ENCODE results near the gene FARSA.
"Not testable (repeated sequence)": the region's sequence is repeated elsewhere in the genome, so short reads cannot be mapped to it uniquely, and the experiment has no call there.

Gene FARSA

DNA sequence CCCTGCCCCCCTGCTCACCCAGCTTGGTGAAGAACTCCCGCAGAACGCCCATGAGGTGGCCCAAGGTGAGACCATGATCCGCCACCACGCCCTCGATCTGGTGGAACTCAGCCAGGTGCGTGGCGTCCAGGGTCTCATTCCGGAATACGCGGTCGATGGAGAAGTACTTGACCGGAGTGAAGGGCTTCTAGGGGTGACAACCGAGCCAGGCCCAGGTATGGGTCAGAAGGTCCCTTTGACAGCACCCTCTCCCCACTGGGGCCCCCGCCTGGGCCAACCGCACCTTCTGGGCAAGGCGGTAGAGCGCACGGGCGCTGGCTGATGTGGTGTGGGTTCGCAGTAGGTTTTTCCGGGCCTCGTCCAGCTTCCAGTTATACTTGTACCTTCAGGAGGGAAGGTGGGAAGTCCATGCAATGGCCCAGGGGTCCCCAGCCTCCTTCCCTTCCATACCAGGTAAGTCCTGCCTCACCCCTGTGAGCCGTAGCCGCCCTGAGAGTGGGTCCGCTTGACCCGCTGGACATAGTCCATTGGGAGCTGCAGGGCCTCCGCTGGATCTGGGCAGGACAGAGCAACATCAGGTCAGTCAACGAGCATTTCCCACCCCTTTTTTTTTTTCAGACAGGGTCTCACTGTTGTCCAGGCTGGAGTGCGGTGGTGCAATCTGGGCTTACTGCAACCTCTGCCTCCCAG is 8.7 kb downstream of the FARSA start:
- in situ Hi-C loops (cut with MboI; ENCODE audit: low sequenced_read_pairs, unreplicated experiment): no loop called here
- TF ChIP-seq, protein P1, sequence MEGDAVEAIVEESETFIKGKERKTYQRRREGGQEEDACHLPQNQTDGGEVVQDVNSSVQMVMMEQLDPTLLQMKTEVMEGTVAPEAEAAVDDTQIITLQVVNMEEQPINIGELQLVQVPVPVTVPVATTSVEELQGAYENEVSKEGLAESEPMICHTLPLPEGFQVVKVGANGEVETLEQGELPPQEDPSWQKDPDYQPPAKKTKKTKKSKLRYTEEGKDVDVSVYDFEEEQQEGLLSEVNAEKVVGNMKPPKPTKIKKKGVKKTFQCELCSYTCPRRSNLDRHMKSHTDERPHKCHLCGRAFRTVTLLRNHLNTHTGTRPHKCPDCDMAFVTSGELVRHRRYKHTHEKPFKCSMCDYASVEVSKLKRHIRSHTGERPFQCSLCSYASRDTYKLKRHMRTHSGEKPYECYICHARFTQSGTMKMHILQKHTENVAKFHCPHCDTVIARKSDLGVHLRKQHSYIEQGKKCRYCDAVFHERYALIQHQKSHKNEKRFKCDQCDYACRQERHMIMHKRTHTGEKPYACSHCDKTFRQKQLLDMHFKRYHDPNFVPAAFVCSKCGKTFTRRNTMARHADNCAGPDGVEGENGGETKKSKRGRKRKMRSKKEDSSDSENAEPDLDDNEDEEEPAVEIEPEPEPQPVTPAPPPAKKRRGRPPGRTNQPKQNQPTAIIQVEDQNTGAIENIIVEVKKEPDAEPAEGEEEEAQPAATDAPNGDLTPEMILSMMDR (IDR thresholded peaks at IDR 0.05; ENCODE audit: borderline replicate concordance, control extremely low read depth, extremely low read depth, insufficient read depth, missing control alignments): no peak
- DNase-seq (ENCODE audit: low spot score): no peak

DNA sequence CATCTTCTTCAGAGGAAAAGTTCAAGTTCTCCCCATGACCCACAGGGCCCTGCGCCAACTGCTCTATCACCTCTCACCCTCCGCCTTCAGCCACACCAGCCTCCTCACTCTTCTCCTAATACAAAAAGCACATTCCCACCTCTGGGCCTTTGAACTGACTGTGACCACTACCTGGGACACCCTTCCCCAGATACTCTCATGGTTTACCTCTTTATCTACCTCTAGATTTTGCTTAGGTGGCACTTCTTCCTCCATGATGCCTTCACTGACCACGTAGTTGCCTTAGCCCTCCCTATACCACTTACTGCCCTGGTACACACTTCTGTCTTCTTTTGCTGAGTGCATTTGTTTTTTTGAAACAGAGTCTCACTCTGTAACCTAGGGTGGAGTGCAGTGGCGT is 10.6 kb downstream of the FARSA start:
- TF ChIP-seq, protein P1 (IDR thresholded peaks at IDR 0.05; ENCODE audit: borderline replicate concordance, control extremely low read depth, extremely low read depth, insufficient read depth, missing control alignments): no peak
- no peak for DNase-seq (ENCODE audit: low spot score)

GRCh38 chr19:12921047-12921446 is 12.5 kb downstream of the FARSA start:
- TF ChIP-seq, protein P1 (IDR thresholded peaks at IDR 0.05; ENCODE audit: borderline replicate concordance, control extremely low read depth, extremely low read depth, insufficient read depth, missing control alignments): no peak
- no peak for DNase-seq (ENCODE audit: low spot score)

More for the DNA sequence above, 10.6 kb downstream of the FARSA start:
- in situ Hi-C loops (cut with MboI; ENCODE audit: low sequenced_read_pairs, unreplicated experiment): no loop called here

GRCh38 chr19:12918253-12918652 is 15.3 kb downstream of the FARSA start:
- DNase-seq (ENCODE audit: low spot score): no peak
- TF ChIP-seq, protein P1 (IDR thresholded peaks at IDR 0.05; ENCODE audit: borderline replicate concordance, control extremely low read depth, extremely low read depth, insufficient read depth, missing control alignments): no peak
- in situ Hi-C loops (cut with MboI; ENCODE audit: low sequenced_read_pairs, unreplicated experiment): no loop called here

More at GRCh38 chr19:12921047-12921446, 12.5 kb downstream of the FARSA start:
- in situ Hi-C loops (cut with MboI; ENCODE audit: low sequenced_read_pairs, unreplicated experiment): no loop called here

GRCh38 chr19:12915860-12916259 is 17.7 kb downstream of the FARSA start:
- in situ Hi-C loops (cut with MboI; ENCODE audit: low sequenced_read_pairs, unreplicated experiment); DNase-seq (ENCODE audit: low spot score): not testable (repeated sequence)

DNA sequence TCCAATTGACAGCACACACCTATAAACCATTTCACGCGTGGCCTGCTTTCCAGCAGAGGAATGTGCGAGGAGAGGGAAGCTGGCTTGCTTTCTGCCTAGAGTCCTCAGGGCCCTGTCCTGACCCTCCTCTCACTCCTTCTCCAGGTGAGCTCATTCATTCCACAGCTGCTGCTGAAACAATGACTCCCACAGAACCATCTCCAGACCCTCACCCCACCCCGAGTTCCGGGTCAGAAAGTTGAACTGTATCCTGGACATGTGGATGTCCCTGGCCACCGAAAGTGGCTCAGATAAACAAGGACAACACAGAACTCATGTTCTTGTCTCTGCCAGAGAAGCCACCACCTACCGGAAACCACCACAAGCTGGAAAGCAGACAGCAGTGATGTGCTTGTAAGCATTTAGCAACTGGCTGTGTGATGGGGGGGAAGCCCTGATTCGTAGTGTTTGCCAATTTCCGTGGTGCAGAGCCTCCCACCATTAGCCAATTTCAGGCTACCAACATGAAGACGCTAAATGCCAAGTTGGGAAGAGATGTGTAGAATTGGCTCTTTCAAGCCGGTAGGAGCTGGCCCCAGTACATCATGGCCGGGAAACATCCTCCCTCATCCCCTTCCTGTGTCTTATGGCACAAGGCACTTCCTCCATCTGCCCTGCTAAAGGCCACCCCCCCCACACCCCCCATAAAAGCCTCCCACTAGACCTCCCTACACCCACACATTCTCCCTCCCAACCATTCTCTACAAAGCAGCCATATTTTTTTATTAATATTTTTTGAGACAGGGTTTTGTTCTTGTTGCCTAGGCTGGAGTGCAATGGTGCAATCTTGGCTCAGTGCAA is 19.4 kb downstream of the FARSA start:
- DNase-seq (ENCODE audit: low spot score): no peak
- TF ChIP-seq, protein P1 (IDR thresholded peaks at IDR 0.05; ENCODE audit: borderline replicate concordance, control extremely low read depth, extremely low read depth, insufficient read depth, missing control alignments): no peak
- in situ Hi-C loops (cut with MboI; ENCODE audit: low sequenced_read_pairs, unreplicated experiment): no loop called here

GRCh38 chr19:12913011-12913561 is 20.4 kb downstream of the FARSA start:
- in situ Hi-C loops (cut with MboI; ENCODE audit: low sequenced_read_pairs, unreplicated experiment): no loop called here
- DNase-seq (ENCODE audit: low spot score): no peak
- TF ChIP-seq, protein P1 (IDR thresholded peaks at IDR 0.05; ENCODE audit: borderline replicate concordance, control extremely low read depth, extremely low read depth, insufficient read depth, missing control alignments): no peak
